Putamen (tissue), 1 donor: ENCODE measurements around the gene PIK3R5.
"Not testable (repeated sequence)": the region's sequence is repeated elsewhere in the genome, so short reads cannot be mapped to it uniquely, and the experiment has no call there.

Experiments used
- DNase-seq: peaks from one replicate; pipeline ENCODE4 v3.0.0-alpha.2; 2016; ENCODE audit warnings: low spot score

PIK3R5 gene

GRCh38 chr17:8859027-8859803 is 106.3 kb downstream of the PIK3R5 start:
- DNase-seq: no peak

GRCh38 chr17:8857919-8858318 is 107.6 kb downstream of the PIK3R5 start:
- DNase-seq: peak; percentile 22

- DNase-seq: no peak
These were observed 108.5 kb downstream of the PIK3R5 start for GRCh38 chr17:8856869-8857575.

- not testable (repeated sequence) for DNase-seq
These were observed 109.3 kb downstream of the PIK3R5 start for GRCh38 chr17:8856205-8856603.

GRCh38 chr17:8855477-8856204 is 109.9 kb downstream of the PIK3R5 start:
- DNase-seq: peak; percentile 25

- DNase-seq: no peak
These were observed 113.9 kb downstream of the PIK3R5 start for GRCh38 chr17:8851600-8851999.

GRCh38 chr17:8849311-8850041 is 116.0 kb downstream of the PIK3R5 start:
- DNase-seq: no peak

- no peak for DNase-seq
These were observed 117.6 kb downstream of the PIK3R5 start for GRCh38 chr17:8847891-8848290.

- DNase-seq: peak; percentile 38
These were observed 118.7 kb downstream of the PIK3R5 start for GRCh38 chr17:8846768-8847211.

- no peak for DNase-seq
These were observed 121.0 kb downstream of the PIK3R5 start for GRCh38 chr17:8844229-8845218.

- no peak for DNase-seq
These were observed 122.2 kb downstream of the PIK3R5 start for GRCh38 chr17:8843344-8843743.

GRCh38 chr17:8841844-8842243 is 123.7 kb downstream of the PIK3R5 start:
- DNase-seq: no peak

GRCh38 chr17:8839410-8839935 is 126.0 kb downstream of the PIK3R5 start:
- no peak for DNase-seq

- no peak for DNase-seq
These were observed 126.9 kb downstream of the PIK3R5 start for GRCh38 chr17:8838551-8839095.

GRCh38 chr17:8837563-8838075 is 127.9 kb downstream of the PIK3R5 start:
- DNase-seq: no peak

- DNase-seq: no peak
These were observed 128.5 kb downstream of the PIK3R5 start for GRCh38 chr17:8836821-8837562.

GRCh38 chr17:8835631-8836364 is 129.7 kb downstream of the PIK3R5 start:
- no peak for DNase-seq

GRCh38 chr17:8835106-8835505 is 130.4 kb downstream of the PIK3R5 start:
- no peak for DNase-seq
